Fibroblast of lung (primary cell): Measurements from ENCODE around the gene KMT2C. TPM values are rescaled to one million over a fixed set of nuclear protein-coding genes. Genes with fewer than 3 reads are reported as not detected.
"Not testable (repeated sequence)": the region's sequence is repeated elsewhere in the genome, so short reads cannot be mapped to it uniquely, and the experiment has no call there.

Experiments
- DNase-seq, 2 donors: peaks; one replicate each; pipeline versions ENCODE4 v3.0.0 to v3.0.0-alpha.2; 2010; ENCODE audit warnings: low read depth in 2 of 2
- H2AFZ ChIP-seq: 2 replicates; pipeline ENCODE4 v1.5.1; 2012; ENCODE audit warnings: low read length, control low read depth, inconsistent platforms
- H3K27ac ChIP-seq: 2 replicates; pipeline ENCODE4 v1.5.1; 2011; ENCODE audit warnings: low read length, control low read depth; ENCODE audit not compliant: insufficient read depth
- H3K27me3 ChIP-seq: 2 replicates; pipeline ENCODE4 v1.5.1; 2011; ENCODE audit warnings: mild to moderate bottlenecking, low read length; ENCODE audit not compliant: control insufficient read depth, insufficient read depth
- H3K36me3 ChIP-seq: 2 replicates; pipeline ENCODE4 v1.5.1; 2011; ENCODE audit warnings: low read length; ENCODE audit not compliant: control insufficient read depth, insufficient read depth
- H3K4me1 ChIP-seq: 2 replicates; pipeline ENCODE4 v1.5.1; 2011; ENCODE audit warnings: low read length; ENCODE audit not compliant: control insufficient read depth, insufficient read depth; ENCODE audit errors: extremely low read depth
- H3K4me2 ChIP-seq: 2 replicates; pipeline ENCODE4 v1.5.1; 2011; ENCODE audit warnings: low read length, control low read depth; ENCODE audit not compliant: insufficient read depth; ENCODE audit errors: extremely low read depth
- H3K4me3 ChIP-seq, 4 experiments: fragments of 200-600 bp in 1 of 4; sonication (generic) in 1 of 4; replicated peaks in 1 of 4; 2 replicates each; pipeline ENCODE4 v1.5.1; 2011 to 2016; ENCODE audit warnings: low read length in 4 of 4, low read depth in 3 of 4, mild to moderate bottlenecking in 3 of 4, control low read depth in 2 of 4, inconsistent platforms in 1 of 4, mixed read lengths in 1 of 4; ENCODE audit not compliant: insufficient read depth in 1 of 4; ENCODE audit errors: control extremely low read depth in 1 of 4
- H3K79me2 ChIP-seq: 2 replicates; pipeline ENCODE4 v1.5.1; 2012; ENCODE audit warnings: mild to moderate bottlenecking, low read length, inconsistent platforms; ENCODE audit not compliant: control insufficient read depth, insufficient read depth
- H3K9ac ChIP-seq: 2 replicates; pipeline ENCODE4 v1.5.1; 2011; ENCODE audit warnings: mild to moderate bottlenecking, low read length, control low read depth; ENCODE audit not compliant: insufficient read depth
- H3K9me3 ChIP-seq: 2 replicates; pipeline ENCODE4 v1.5.1; 2012; ENCODE audit warnings: low read depth, low read length; ENCODE audit not compliant: control insufficient read depth, insufficient read depth
- H4K20me1 ChIP-seq: 2 replicates; pipeline ENCODE4 v1.5.1; 2011; ENCODE audit warnings: low read length; ENCODE audit not compliant: control insufficient read depth, insufficient read depth; ENCODE audit errors: extremely low read depth
- EZH2 ChIP-seq: IDR thresholded peaks from 2 replicates; pipeline ENCODE4 v1.5.1; 2012; ENCODE audit warnings: low read length, control low read depth, mild to moderate bottlenecking; ENCODE audit errors: missing control alignments
- polyA plus RNA-seq, 2 donors: library from polyadenylated mRNA; depleted of rRNA in 1 of 2; stranded (reverse) in 1 of 2; unstranded in 1 of 2; fragments of >200 nt; gene quantifications; 2 replicates each; pipeline ENCODE4 v1.2.1, GENCODE V29; 2011 to 2012; ENCODE audit warnings: missing spikeins in 1 of 2
- total RNA-seq: library from RNA; depleted of rRNA; stranded (reverse); fragments of >200 nt; gene quantifications from 2 replicates; pipeline ENCODE4 v1.2.1, GENCODE V29; 2014
- TF ChIP-seq, protein P1 (sequence below), 2 donors: IDR thresholded peaks in 1 of 2; conservative IDR thresholded peaks in 1 of 2; 1 replicate in 1 of 2; 2 replicates in 1 of 2; pipeline ENCODE4 v1.5.1; 2011 to 2012; ENCODE audit warnings: low read length in 2 of 2, control low read depth in 1 of 2, inconsistent platforms in 1 of 2, low read depth in 1 of 2, mild to moderate bottlenecking in 1 of 2

The KMT2C gene
- total and polyA plus RNA-seq, 2 donors (not counting 1 experiment from before 2014, with no cell fraction given) = 11.1 to 32.4 TPM

DNA sequence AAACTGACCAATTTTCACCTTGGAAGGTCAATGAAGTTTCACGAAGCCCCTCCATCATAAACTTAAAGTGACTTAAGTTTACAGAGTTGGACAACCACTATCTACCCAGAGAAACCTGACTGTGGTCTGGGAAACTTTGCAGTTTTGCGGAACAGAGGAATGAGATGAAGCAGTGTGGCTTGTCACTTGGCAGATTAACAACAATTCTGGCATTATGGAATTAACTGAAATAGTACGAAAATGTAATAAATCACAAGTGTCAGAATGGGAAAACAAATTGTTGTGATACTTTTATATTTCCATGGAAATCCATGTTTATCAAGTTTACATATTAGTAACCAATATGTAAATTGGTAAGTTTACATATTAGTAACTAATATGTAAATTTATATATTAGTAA is 4.9 kb downstream of the KMT2C start:
- no peak for TF ChIP-seq EZH2
- TF ChIP-seq, protein P1, sequence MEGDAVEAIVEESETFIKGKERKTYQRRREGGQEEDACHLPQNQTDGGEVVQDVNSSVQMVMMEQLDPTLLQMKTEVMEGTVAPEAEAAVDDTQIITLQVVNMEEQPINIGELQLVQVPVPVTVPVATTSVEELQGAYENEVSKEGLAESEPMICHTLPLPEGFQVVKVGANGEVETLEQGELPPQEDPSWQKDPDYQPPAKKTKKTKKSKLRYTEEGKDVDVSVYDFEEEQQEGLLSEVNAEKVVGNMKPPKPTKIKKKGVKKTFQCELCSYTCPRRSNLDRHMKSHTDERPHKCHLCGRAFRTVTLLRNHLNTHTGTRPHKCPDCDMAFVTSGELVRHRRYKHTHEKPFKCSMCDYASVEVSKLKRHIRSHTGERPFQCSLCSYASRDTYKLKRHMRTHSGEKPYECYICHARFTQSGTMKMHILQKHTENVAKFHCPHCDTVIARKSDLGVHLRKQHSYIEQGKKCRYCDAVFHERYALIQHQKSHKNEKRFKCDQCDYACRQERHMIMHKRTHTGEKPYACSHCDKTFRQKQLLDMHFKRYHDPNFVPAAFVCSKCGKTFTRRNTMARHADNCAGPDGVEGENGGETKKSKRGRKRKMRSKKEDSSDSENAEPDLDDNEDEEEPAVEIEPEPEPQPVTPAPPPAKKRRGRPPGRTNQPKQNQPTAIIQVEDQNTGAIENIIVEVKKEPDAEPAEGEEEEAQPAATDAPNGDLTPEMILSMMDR (conservative IDR thresholded peaks at IDR 0.05 in 1 of 2, IDR thresholded peaks at IDR 0.05 in 1 of 2; ENCODE audit: low read depth in 1 of 2, low read length in 2 of 2) = no peak
- Histone ChIP-seq H3K79me2 (peaks cover 86% of the 10 kb centered on the region), H3K4me2 (no peak overlapping the region), H3K27ac (no peak overlapping the region), H4K20me1 (peaks cover 5% of the 10 kb centered on the region), H3K9me3 (no peaks in the 10 kb centered on the region), H3K4me3 (no peak overlapping the region), H3K4me1 (peaks cover 2% of the 10 kb centered on the region), H3K9ac (no peak overlapping the region), H3K36me3 (no peaks in the 10 kb centered on the region), H2AFZ (no peak overlapping the region), H3K27me3 (no peaks in the 10 kb centered on the region)
- peak in 1 of 2 donors; percentile 57 for DNase-seq

DNA sequence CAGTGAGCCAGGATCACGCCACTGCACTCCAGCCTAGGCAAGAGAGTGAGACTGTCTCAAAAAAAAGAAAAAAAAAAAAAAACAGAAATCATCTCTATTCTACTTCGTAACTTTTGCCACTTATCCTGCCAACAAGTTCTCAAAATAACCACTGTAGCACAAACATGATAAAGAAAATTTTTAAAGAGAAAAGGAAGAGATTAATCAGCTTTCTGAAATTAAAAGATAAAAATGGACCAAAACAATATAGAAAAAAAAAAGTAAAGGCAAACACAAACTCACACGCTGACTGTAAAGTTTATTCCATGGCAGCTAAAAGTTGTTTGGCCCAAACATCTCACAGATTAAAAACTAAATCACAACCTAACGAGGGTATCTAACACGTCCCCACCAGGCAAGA is 5.7 kb downstream of the KMT2C start:
- H4K20me1 ChIP-seq, H3K9ac ChIP-seq: not testable (repeated sequence)

DNA sequence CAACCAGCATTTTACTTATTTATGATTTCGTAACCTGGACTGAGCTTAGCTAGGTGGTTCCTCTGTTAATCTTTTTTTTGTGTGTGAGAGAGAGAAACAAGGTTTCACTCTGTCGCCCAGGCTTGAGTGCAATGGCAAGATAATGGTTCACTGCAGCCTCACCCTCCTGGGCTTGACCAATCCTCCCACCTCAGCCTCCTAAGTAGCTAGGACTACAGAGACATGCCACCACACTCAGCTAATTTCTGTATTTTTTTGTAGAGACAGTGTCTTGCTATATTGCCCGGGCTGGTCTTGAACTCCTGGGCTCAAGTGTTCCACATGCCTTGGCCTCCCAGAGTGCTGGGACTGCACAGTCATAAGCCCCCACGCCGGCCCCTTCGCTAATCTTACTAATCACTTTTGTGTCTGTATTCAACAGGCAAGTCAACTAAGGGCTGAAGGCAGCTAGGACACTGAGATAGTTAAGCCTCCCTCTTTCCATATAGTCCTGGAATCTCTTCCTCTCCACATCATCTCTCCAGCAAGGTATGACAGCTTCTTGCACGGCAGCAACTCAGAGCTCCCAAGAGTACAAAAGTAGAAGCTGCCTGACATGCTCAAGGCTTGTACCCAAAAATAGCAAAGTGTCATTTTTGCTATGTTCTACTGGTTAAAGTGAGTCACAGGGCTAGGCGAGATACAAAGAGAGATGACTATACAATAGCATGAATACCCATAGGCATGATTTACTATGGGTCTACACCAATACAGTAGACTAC is 11.3 kb downstream of the KMT2C start:
- Histone ChIP-seq H3K36me3 (no peaks in the 10 kb centered on the region), H2AFZ (no peak overlapping the region), H3K9ac (no peak overlapping the region), H3K27me3 (no peaks in the 10 kb centered on the region), H3K9me3 (no peaks in the 10 kb centered on the region), H3K4me3 (no peak overlapping the region), H3K27ac (no peak overlapping the region), H3K4me1 (peaks cover 2% of the 10 kb centered on the region), H3K4me2 (no peak overlapping the region), H4K20me1 (peaks cover 3% of the 10 kb centered on the region), H3K79me2 (peaks cover 88% of the 10 kb centered on the region)
- TF ChIP-seq, protein P1 (conservative IDR thresholded peaks at IDR 0.05 in 1 of 2, IDR thresholded peaks at IDR 0.05 in 1 of 2; ENCODE audit: low read depth in 1 of 2, low read length in 2 of 2) = no peak
- TF ChIP-seq EZH2 = no peak
- peak in 1 of 2 donors; percentile 75 for DNase-seq

More for the DNA sequence above, 5.7 kb downstream of the KMT2C start:
- H3K4me1 ChIP-seq, H3K27ac ChIP-seq, H3K27me3 ChIP-seq, H3K9me3 ChIP-seq, H3K4me2 ChIP-seq, DNase-seq, H3K4me3 ChIP-seq, H2AFZ ChIP-seq, H3K36me3 ChIP-seq: not testable (repeated sequence)
- peaks cover 93% of the 10 kb centered on the region for H3K79me2 ChIP-seq
